PC-3 (cell line): ENCODE data around the gene SEC23IP.

Experiments
- EZH2 ChIP-seq: fragments of 300-600 bp; sonication (generic); IDR thresholded peaks from one replicate; pipeline ENCODE4 v1.6.1; 2017; ENCODE audit warnings: antibody characterized with exemption, mild to moderate bottlenecking, low read length; ENCODE audit not compliant: unreplicated experiment
- EZH2phosphoT487 ChIP-seq: fragments of 300-600 bp; sonication (generic); IDR thresholded peaks from 2 replicates; pipeline ENCODE4 v1.6.1; 2018; ENCODE audit warnings: mild to moderate bottlenecking, antibody characterized with exemption, low read length, borderline replicate concordance
- TF ChIP-seq, protein P1 (sequence below): fragments of 300-600 bp; sonication (generic); conservative IDR thresholded peaks from 2 replicates; pipeline ENCODE4 v1.5.1; 2017; ENCODE audit warnings: antibody characterized with exemption, low read depth, mild to moderate bottlenecking, low read length

DNA sequence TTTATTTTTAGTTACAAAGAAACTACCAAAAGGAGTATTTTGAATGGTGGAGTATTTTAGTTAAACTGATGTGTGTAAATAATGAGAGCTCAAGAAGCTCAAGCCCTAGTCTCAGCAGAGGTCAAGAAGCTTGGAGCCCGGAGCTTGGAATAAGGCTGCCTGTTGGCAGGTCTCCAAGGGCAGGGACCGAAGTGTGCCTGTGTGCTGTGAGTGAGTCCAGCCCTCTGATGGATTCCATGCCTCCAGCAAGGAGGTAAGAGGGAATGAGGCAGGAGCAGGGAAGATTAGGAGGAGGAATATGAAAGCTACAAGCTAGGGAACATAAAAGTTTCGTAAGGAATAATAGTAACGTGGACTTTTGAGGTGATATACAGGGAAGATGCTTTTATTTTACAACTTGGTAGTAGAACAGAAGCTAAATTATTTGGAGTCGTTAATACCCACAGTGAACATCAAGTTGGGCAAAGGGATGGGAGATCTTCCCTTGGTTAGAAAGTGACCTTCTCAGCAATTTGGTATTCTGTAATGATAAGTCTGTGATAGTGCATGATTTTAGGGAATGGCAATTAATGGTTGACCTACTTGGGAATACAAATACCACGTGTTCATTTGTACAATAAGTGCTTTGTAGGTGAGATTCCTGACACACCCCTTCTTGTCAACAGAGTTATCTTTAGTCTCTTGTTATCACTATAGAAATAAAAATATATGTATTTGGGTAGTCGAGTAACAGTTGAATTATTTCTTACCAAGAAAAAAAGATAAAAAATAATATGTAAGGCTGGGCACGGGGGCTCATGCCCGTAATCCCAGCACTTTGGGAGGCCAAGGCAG lies 4.6 kb downstream of the SEC23IP start:
- TF ChIP-seq EZH2 (no peak), EZH2phosphoT487 (no peak)
- TF ChIP-seq, protein P1, sequence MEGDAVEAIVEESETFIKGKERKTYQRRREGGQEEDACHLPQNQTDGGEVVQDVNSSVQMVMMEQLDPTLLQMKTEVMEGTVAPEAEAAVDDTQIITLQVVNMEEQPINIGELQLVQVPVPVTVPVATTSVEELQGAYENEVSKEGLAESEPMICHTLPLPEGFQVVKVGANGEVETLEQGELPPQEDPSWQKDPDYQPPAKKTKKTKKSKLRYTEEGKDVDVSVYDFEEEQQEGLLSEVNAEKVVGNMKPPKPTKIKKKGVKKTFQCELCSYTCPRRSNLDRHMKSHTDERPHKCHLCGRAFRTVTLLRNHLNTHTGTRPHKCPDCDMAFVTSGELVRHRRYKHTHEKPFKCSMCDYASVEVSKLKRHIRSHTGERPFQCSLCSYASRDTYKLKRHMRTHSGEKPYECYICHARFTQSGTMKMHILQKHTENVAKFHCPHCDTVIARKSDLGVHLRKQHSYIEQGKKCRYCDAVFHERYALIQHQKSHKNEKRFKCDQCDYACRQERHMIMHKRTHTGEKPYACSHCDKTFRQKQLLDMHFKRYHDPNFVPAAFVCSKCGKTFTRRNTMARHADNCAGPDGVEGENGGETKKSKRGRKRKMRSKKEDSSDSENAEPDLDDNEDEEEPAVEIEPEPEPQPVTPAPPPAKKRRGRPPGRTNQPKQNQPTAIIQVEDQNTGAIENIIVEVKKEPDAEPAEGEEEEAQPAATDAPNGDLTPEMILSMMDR = no peak
